ENCODE results near the gene TPP1. TPM values are rescaled to one million over a fixed set of nuclear protein-coding genes. Genes with fewer than 3 reads are reported as not detected.

The TPP1 gene
- polyA plus RNA-seq, 3 donors: 218 to 359 (median 271) TPM

GRCh38 chr11:6618117-6619003 lies 862 bp downstream of the TPP1 start:
- Histone ChIP-seq H4K20me1 (ENCODE audit: insufficient read depth, low read length) (peaks cover 19% of the 10 kb centered on the region), H3K4me2 (replicated peaks; ENCODE audit: extremely low read depth, low read length, poor library complexity, severe bottlenecking) (peak overlapping the region; percentile 93), H3K27ac (ENCODE audit: low read depth in 1 of 2, low read length in 2 of 2) (peak overlapping the region; percentile 96 to 99), H3K4me1 (ENCODE audit: control insufficient read depth in 1 of 2, insufficient read depth in 2 of 2, low read length in 2 of 2) (peaks cover 40 to 54% of the 10 kb centered on the region in 2 donors), H3K27me3 (ENCODE audit: control insufficient read depth in 2 of 2, insufficient read depth in 2 of 2, low read length in 2 of 2) (no peaks in the 10 kb centered on the region), H3K9me3 (replicated peaks in 1 of 2; ENCODE audit: control insufficient read depth in 1 of 2, insufficient read depth in 1 of 2, low read length in 2 of 2) (no peaks in the 10 kb centered on the region), H3K9ac (ENCODE audit: insufficient read depth, low read length, poor library complexity, severe bottlenecking) (peak overlapping the region; percentile 93), H3K36me3 (replicated peaks in 1 of 2; ENCODE audit: control insufficient read depth in 1 of 2, insufficient read depth in 2 of 2, low read length in 2 of 2) (peaks cover 35 to 41% of the 10 kb centered on the region in 2 donors), H3K79me2 (ENCODE audit: insufficient read depth, low read length) (peaks cover 43% of the 10 kb centered on the region), H2AFZ (ENCODE audit: insufficient read depth, low read depth, low read length, poor library complexity, severe bottlenecking) (peak overlapping the region; percentile 79), H3K4me3 (replicated peaks in 1 of 3; ENCODE audit: low read depth in 2 of 3, low read length in 3 of 3) (peak overlapping the region; percentile 61 to 95 (median 92))
- no peak for TF ChIP-seq CTCF (IDR thresholded peaks at IDR 0.05)
- no peak overlapping the region for H3K27ac Mint-ChIP-seq
- intact Hi-C loops (cut with micrococcal nuclease): loop anchor here (2.0 to 10.0 kb wide), 2 partner anchors 16 to 384 kb away; partner anchors contain the start of genes CNGA4 (in 1 of the 2), FHIP1B (in 1 of the 2), ILK (in 1 of the 2) and RRP8 (in 1 of the 2)
- H3K36me3 Mint-ChIP-seq: no peaks in the 10 kb centered on the region
- H3K4me1 Mint-ChIP-seq: peaks cover 18% of the 10 kb centered on the region
- no peaks in the 10 kb centered on the region for H3K27me3 Mint-ChIP-seq (ENCODE audit: low read depth in 3 of 3)
- 1% methylated on average over 13 of the region's 15 CpGs for WGBS (ENCODE audit: insufficient coverage)
- H3K9me3 Mint-ChIP-seq: no peaks in the 10 kb centered on the region
- H3K4me3 Mint-ChIP-seq: no peak overlapping the region
- DNase-seq: peak; percentile 84 to 96 (median 91)

GRCh38 chr11:6617315-6617781 lies 1.9 kb downstream of the TPP1 start:
- H3K4me1 ChIP-seq (ENCODE audit: control insufficient read depth in 1 of 2, insufficient read depth in 2 of 2, low read length in 2 of 2): peaks cover 51 to 64% of the 10 kb centered on the region in 2 donors
- TF ChIP-seq CTCF (IDR thresholded peaks at IDR 0.05): no peak
- no peaks in the 10 kb centered on the region for H3K9me3 ChIP-seq (replicated peaks in 1 of 2; ENCODE audit: control insufficient read depth in 1 of 2, insufficient read depth in 1 of 2, low read length in 2 of 2)
- peaks cover 19% of the 10 kb centered on the region for H4K20me1 ChIP-seq (ENCODE audit: insufficient read depth, low read length)
- Mint-ChIP-seq H3K36me3 (no peaks in the 10 kb centered on the region), H3K27ac (no peak overlapping the region), H3K4me1 (peaks cover 18% of the 10 kb centered on the region), H3K9me3 (no peaks in the 10 kb centered on the region), H3K4me3 (no peak overlapping the region), H3K27me3 (ENCODE audit: low read depth in 3 of 3) (no peaks in the 10 kb centered on the region)
- H3K27me3 ChIP-seq (ENCODE audit: control insufficient read depth in 2 of 2, insufficient read depth in 2 of 2, low read length in 2 of 2): no peaks in the 10 kb centered on the region
- peak overlapping the region; percentile 61 to 95 (median 92) for H3K4me3 ChIP-seq (replicated peaks in 1 of 3; ENCODE audit: low read depth in 2 of 3, low read length in 3 of 3)
- H3K9ac ChIP-seq (ENCODE audit: insufficient read depth, low read length, poor library complexity, severe bottlenecking): peak overlapping the region; percentile 93
- peak overlapping the region; percentile 93 for H3K4me2 ChIP-seq (replicated peaks; ENCODE audit: extremely low read depth, low read length, poor library complexity, severe bottlenecking)
- intact Hi-C loops (cut with micrococcal nuclease): loop anchor here in 1 of 2 donors (10.0 kb wide), 1 partner anchor 383 kb away; the partner anchor contains the start of genes CNGA4 and FHIP1B
- no peak overlapping the region for H2AFZ ChIP-seq (ENCODE audit: insufficient read depth, low read depth, low read length, poor library complexity, severe bottlenecking)
- peaks cover 35 to 42% of the 10 kb centered on the region in 2 donors for H3K36me3 ChIP-seq (replicated peaks in 1 of 2; ENCODE audit: control insufficient read depth in 1 of 2, insufficient read depth in 2 of 2, low read length in 2 of 2)
- DNase-seq: peak; percentile 70 to 93 (median 74)
- WGBS (ENCODE audit: insufficient coverage): 12% methylated on average over 5 of the region's 5 CpGs
- H3K27ac ChIP-seq (ENCODE audit: low read depth in 1 of 2, low read length in 2 of 2): peak overlapping the region; percentile 96 to 99
- H3K79me2 ChIP-seq (ENCODE audit: insufficient read depth, low read length): peaks cover 43% of the 10 kb centered on the region
